GM19238 (cell line): ENCODE results near the gene CISD1.
"Not testable (repeated sequence)": the region's sequence is repeated elsewhere in the genome, so short reads cannot be mapped to it uniquely, and the experiment has no call there.

Source experiments
- DNase-seq: peaks from one replicate; pipeline ENCODE4 v3.0.0; 2011; ENCODE audit warnings: low spot score; ENCODE audit not compliant: insufficient read length

The CISD1 gene

DNA sequence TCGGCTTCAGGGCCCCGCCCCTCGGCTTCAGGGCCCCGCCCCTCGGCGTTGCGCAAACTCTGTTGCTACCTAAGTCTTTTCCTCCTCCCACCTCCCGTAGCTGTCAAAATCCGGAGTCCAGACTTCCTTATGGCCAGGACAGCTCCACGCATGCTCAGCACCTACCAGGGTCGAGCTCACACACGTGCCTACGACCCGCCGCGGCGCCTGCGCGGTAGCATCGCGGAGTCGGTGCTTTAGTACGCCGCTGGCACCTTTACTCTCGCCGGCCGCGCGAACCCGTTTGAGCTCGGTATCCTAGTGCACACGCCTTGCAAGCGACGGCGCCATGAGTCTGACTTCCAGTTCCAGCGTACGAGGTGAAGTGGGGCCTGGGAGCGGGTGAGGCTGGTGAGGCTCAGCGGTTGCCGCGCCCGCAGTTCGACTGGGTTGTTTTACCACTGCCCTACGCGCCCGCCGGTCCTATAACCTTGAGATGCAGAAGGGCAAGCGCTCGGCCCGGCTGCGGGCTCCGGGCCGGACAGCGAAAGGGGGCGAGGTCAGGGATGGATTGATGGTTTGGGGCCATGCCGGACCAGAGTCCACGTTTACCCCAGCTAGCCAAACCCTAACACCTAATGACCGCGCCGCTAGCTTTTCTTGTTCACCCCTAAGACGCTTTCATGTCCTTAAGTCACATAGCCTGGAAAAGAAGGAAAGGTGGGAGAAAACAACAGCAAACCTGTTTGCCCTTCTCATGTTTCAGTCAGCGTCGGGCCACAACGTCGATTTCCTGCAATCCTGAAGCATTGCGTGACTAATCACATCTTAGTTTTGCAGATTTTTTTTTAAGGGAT, at the start of gene CISD1:
Gene CISD1 (plus strand): TSS at position 217 of the 836 bp plus-strand sequence. CDS start 112 bp downstream, at position 329.
- peak; percentile 73 for DNase-seq

DNA sequence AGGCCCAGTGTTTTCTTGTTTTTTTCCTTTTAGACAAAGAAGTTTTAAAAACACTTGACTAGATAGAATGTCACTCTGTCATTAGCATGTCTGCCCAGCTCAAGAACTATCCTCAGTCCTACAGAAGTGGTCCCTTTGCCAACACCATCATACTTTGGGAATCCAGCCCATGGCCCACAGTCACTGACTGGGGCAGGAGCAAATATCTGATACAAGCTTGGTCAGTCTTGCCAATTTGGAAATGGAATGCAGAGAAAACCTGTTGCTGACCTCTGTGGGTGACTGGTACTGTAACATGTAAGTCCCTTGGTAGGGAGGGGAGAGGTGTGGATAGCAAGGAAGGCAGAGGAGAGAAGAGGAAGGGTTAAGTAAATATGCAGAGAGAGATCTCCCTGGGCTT, 49.1 kb upstream of the CISD1 start:
- no peak for DNase-seq

DNA sequence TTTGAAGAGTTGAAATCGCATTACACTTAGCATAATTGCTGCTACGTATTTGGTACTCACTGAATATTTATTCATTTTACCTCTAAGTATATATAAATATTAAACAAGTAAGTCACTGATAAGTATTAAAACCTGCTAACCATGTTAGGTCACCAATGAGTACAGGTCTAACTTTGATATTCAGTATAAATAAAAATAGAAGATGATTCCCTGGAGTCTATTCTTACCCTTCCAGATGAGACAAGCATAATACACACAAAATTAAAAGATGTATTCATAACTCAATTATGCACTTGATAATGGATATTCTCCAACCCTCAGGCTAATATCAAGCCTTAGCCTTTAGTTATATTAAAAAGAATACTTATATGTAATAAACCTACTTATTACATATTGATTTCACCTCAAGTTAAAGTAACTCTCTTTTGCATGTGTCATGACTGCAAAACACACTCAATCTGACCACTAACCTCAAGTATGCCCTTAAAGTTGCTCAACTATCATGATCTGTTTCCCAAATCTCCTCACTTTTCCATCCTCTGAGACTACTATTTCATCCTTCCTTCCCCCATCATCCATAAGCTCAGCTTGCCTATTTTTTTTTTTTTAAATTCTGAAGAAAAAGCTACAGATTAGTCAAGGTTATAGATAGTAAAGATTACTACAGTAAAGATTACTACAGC, 48.1 kb upstream of the CISD1 start:
- no peak for DNase-seq

DNA sequence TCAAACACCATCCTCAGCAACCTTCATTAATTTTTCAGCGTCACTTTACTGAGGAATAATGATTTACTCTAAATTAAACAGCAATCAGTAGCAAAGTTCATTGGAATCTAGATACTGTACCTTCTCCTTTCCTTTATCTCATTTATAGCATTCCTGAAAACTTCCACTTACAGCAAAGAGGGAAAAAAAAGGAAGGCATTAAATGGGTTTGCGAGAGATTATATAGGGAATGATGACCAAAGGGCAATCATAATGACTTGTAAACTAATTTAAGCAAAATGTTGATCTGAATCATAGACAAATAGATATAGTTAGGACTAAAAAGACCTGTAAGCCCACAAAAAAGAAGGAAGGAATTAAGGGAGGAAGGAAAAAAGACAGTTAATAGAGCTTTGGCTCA, 43.3 kb upstream of the CISD1 start:
- no peak for DNase-seq

DNA sequence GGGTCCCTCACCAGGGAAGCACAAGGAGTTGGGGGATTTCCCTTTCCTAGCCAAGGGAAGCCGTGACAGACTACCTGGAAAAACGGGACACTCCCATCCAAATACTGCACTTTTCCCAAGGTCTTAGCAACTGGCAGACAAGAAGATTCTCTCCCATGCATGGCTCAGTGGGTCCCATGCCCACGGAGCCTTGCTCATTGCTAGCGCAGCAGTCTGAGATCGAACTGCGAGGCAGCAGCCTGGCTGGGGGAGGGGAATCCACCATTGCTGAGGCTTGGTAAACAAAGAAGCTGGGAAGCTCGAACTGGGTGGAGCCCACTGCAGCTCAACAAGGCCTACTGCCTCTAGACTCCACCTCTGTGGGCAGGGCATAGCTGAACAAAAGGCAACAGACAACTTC, 39.1 kb upstream of the CISD1 start:
- DNase-seq: not testable (repeated sequence)

DNA sequence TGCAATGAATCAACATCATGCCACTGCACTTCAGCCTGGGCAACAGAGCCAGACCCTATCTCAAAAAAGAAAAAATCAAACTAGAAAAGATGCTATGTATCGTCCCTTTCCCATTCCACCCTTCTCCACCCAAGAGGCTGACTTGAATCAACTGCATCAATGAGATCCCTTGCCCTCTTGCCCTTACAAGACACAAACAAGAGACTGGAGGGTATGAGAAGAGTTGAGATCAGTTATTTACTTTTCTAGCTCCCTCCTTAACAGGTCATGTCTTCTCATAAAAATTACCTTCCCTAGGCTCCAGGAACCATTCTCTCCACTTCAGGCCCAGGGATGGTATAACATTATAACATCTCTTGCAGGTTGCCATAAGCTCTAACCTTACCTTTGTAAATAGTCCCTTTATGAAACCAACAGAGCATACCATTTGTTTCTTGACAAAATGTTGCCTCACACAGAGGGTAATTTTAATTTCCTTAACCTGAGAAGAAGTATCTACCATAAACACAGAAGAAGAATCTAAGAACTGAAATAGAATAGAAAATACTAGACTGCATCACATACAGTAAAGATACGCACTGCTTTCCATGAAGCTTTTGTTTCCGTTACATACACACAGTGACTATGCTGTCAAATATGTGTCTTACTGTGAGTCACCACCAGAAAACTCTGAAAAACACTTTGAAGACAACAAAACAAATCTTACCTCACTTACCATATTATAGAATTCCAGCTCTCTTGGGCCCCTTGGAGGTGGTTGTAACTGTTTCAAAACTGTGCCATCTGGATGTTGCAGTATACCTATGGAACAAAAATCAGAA, 31.7 kb upstream of the CISD1 start:
- DNase-seq: no peak

DNA sequence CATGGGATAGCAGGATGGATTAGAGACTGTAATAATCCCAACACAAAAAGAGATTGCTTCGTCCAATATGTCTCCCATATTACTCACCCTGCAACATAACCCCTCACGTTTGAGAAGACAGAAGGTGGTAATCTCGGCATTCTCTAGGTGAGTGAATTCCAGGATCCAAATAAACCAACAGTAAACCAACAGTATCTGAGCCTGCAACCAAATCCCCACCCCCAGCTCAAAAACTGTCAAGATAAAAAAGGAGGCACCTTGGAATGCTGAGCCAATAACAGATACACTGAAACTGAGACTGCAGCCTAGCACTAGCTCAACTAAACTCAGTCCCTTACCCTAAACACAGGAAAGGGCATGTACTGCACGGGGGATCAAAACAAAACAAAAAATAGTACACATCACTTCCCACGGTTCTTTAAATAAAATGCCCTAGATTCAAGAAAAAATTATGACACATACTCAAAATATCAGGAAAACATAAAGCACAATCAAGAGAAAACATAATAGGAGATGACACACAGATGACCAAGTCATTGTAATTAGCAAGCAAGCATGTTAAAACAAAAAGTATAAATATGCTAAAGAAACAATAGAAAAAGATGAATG, 29.3 kb upstream of the CISD1 start:
- DNase-seq: no peak

DNA sequence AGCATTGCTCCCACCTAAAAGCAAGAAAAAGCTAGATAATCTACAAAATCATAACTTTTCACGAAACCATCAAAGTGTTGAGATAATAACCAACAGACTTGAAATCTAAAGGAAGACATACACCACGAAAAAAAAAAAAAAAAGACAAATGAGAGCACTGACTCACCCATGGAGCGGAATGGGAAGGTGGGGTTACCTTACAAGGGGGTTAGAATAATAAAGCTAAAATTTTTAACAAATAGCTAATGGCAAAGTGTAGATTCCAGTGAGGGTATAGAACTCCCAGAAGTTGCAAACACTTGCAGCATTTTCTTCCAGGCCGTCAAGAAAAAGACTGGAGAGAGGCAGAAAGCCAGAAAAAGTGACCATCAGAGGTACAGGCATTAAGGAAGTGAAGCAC, 28.4 kb upstream of the CISD1 start:
- DNase-seq: no peak

DNA sequence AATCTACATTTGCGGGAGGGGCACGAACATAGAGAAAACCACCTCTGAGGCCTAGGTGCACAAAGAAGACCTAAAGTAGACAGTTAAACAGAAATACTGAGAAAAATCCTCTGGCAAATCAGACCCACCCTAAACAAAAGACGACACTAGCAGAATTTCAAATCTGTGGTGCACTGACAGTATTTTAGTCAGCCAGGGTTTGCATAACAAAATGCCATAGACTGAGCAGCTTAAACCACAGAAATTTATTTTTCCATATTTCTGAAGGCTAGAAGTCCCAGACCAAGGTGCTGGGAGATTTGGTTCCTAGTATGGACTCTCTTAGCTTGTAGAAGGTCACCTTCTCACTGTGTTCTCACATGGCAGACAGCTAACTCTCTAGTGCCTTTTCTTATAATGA, 27.6 kb upstream of the CISD1 start:
- no peak for DNase-seq

DNA sequence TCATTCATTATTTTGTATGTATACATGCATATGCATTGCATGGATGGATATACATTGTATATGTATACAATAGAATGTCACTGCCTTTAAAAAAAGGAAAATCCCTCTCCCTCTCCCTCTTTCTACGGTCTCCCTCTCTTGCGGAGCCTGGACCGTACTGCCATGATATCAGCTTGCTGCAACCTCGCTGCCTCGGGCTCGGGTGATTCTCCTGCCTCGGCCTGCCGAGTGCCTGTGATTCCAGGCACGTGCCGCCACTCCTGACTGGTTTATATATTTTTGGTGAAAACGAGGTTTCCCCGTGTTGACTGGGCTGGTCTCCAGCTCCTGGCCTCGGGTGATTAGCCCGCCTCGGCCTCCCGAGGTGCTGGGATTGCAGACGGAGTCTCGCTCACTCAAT, 25.7 kb upstream of the CISD1 start:
- no peak for DNase-seq

DNA sequence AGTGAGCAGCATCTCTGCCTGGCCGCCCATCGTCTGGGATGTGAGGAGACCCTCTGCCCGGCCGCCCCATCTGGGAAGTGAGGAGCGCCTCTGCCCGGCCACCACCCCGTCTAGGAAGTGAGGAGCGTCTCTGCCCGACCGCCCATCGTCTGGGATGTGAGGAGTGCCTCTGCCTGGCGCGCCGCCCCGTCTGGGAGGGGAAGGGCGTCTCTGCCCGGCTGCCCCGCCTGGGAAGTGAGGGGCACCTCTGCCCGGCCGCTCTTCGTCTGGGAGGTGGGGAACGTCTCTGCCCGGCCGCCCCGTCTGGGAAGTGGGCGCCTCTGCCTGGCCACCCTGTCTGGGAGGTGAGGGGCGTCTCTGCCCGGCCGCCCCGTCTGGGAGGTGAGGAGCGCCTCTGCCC, 25.2 kb upstream of the CISD1 start:
- DNase-seq: not testable (repeated sequence)

DNA sequence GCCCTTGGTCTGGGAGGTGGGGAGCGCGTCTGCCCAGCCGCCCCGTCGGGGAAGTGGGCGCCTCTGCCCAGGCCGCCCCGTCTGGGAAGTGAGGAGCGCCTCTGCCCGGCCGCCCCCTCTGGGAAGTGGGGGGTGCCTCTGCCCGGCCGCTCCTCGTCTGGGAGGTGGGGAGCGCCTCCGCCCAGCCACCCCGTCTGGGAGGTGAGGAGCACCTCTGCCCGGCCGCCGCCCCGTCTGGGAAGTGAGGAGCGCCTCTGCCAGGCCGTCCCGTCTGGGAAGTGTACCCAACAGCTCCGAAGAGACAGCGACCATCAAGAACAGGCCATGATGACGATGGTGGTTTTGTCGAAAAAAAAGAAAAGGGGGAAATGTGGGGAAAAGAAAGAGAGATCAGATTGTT, 24.7 kb upstream of the CISD1 start:
- DNase-seq: not testable (repeated sequence)

DNA sequence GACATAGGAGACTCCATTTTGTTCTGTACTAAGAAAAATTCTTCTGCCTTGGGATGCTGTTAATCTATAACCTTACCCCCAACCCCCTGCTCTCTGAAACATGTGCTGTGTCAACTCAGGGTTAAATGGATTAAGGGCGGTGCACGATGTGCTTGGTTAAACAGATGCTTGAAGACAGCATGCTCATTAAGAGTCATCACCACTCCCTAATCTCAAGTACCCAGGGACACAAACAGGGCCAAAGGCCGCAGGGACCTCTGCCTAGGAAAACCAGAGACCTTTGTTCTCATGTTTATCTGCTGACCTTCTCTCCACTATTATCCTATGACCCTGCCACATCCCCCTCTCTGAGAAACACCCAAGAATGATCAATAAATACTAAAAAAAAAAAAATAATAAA, 24.3 kb upstream of the CISD1 start:
- not testable (repeated sequence) for DNase-seq

DNA sequence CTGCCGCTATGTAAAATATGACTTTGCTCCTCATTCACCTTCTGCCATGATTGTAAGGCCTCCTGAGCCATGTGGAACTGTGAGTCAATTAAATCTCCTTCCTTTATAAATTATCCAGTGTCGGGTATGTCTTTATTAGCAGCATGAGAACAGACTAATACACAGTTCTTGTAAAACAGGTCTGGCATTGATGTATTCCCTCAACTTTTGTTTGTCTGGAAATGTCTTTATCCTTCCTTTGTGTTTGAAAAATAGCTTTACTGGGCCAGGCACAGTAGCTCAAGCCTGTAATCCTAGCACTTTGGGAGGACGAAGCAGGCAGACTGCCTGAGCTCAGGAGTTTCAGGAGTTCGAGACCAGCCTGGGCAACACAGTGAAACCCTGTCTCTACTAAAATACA, 15.8 kb upstream of the CISD1 start:
- no peak for DNase-seq

DNA sequence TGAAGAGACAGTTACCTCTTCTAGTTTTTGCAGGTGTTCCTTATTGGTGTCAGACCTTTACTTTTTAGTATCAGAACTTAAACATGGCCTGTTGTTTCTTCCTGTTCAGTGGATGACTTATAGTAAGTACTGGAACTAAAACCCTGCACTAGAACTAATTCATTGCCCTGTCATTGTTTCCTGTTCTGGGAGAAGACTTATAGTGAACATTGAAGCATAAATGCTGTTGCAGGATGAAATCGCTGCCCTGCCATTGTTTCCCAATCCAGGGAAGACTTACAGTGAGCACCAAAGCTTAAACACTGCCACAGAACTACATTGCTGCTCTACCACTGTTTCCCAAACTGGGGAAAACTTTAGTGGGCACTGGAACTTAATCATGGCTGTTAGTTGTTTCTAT, 14.3 kb upstream of the CISD1 start:
- no peak for DNase-seq

DNA sequence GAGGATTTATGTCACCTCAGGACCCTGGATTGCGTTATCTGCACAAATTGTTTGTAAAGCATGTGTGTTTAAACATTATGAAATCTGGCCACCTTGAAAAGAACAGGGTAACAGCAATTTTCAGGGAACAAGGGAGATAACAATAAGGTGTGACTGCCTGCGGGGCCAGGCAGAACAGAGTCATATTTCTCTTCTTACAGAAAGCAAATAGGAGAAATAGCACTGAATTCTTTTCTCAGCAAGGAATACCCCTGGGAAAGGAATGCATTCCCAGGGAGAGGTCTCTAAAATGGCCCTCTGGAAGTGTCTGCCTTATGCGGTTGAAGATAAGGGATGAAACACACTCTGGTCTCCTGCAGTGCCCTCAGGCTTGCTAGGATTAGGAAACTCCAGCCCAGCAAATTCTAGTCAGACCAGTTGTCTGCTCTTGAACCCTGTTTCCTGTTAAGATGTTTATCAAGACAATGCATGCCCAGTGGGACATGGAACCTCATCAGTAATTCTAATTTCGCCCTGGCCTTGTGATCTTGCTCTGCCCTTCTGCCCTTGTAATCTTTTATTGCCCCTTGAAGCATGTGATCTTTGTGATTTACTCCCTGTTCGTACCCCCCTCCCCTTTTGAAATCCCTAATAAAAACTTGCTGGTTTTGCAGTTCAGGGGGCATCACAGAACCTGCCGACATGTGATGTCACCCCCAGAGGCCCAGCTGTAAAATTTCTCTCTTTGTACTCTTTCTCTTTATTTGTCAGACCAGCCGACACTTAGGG, 12.8 kb upstream of the CISD1 start:
- not testable (repeated sequence) for DNase-seq

DNA sequence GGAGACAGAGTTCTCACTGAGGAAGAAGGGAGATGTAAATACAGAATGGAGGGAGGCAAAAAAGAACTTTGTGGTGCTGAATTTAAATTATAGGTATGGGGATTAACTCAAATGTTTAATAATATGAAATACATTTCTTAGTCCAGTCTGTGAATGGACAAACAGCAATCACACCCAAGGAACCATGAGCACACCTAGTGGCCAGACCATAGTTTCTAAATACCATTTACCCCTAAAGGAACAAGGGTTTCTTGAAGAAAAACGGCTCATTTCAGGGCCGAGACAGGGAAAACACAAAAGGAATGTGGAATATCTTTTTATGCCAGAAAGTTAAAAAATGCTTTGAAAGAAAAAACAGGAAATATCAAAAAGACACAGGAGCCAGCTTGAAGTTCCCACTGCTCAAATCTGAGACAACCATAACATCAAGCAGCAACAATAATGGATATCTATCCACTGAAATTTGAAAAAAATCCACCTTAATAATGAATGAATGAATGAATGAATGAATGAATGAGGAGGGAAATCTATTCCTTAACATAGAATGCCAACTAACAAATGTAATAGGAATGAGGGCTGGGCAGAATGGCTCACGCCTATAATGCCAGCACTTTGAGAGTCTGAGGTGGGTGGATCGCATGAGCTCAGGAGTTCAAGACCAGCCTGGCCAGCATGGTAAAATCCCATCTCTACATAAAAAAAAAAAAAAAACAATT, 9.8 kb upstream of the CISD1 start:
- no peak for DNase-seq

DNA sequence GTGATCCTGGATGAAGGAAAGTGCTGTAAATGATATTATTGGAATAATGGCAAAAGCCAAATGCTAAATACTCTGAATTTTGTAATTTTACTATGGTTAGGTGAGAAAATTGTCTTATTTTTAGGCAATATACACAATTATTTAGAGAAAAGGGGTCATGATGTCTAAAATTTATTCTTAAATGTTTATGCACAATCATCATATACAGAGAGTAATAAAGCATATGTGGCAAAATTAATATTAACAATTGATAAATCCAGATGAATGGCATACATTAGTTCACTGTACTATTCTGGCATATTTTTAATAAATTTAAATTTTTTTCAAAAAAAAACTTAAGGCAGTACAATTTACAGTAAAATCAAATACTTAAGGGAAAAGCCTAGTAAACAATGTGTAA, 8.6 kb upstream of the CISD1 start:
- DNase-seq: no peak

DNA sequence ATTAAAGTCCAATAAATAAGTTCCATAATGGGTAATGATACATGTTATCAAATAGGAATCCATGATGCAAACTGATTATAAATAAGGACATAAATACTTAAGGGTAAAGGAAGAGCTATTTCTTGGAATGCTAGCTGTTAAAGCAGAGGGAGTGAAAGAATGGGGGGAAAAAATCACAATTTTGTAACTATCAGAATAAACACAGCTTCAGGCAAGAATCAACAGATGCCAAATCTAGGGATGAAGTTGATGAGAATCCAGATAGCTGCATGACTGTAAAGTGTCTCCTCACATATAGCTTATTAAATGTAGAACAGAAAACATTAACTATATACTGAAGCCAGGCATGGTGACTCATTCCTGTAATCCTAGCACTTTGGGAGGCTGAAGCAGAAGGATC, 6.2 kb upstream of the CISD1 start:
- no peak for DNase-seq

DNA sequence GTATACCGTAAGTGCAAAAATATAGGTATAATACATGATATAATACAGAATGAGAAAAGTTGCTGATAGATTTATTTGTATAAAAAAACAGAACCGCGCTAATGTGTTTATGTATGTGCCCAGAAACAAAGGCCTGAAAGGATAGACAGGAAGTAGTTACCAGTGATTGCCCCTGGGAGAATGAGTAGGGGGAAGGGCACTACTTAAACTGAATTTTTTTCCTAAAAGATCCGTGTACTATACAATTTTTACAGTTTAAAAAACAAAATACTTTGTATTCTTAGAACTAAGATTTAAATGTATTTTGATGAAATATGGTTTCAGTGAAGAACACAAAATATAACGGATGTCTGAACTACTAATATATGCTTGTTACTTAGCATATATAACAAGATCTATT, 4.2 kb upstream of the CISD1 start:
- DNase-seq: no peak
